ENCODE results near the gene ATP5PB.

Gene ATP5PB

DNA sequence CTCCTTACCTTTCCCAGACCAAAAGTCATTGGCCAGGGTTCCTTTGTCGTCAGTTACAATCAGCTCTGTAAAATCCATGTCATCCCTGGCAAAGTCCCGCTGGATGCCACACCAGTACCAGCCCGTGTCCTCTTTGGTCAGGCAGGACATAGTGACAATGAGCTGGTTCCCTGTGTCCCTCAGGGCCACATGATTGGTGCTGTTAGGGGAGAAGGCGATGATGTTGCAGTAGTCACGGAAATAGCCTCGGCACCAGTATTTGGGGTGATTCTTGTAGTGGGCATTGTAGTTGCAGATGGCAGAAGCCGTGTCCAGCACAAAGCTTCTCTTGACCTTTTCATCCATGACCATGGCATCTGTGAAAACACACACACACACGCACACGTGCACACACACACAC lies 39.4 kb downstream of the ATP5PB start:
- no peak for TF ChIP-seq CTCF (IDR thresholded peaks at IDR 0.05; ENCODE audit: insufficient read depth, low read depth, low read length, missing control alignments)
- no peak for DNase-seq (ENCODE audit: low read depth)
- no peak overlapping the region for H3K4me3 ChIP-seq (ENCODE audit: low read depth, low read length)

DNA sequence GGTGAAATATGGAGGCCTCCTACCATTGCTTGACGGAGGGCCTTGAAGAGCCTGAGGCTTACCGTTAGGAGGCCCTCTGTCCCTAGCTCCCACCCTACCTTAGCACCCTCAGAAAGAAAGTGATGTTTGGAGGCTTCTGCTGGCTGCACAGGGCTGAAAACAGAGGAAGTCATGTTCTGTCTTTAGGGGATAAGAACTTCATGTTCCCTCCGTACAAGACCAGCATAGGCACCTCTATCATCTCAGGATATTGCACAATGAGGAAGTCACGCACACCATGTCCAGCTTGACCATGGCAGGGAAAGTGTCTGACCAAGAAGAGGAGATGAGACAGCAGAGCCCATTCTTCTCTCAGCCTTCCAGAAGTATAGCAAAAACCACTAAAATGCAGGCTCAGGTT lies 40.3 kb downstream of the ATP5PB start:
- no peak for TF ChIP-seq CTCF (IDR thresholded peaks at IDR 0.05; ENCODE audit: insufficient read depth, low read depth, low read length, missing control alignments)
- no peak overlapping the region for H3K4me3 ChIP-seq (ENCODE audit: low read depth, low read length)
- DNase-seq (ENCODE audit: low read depth): no peak

GRCh38 chr1:111490220-111490619 lies 41.0 kb downstream of the ATP5PB start:
- DNase-seq (ENCODE audit: low read depth): no peak
- TF ChIP-seq CTCF (IDR thresholded peaks at IDR 0.05; ENCODE audit: insufficient read depth, low read depth, low read length, missing control alignments): no peak
- no peak overlapping the region for H3K4me3 ChIP-seq (ENCODE audit: low read depth, low read length)

DNA sequence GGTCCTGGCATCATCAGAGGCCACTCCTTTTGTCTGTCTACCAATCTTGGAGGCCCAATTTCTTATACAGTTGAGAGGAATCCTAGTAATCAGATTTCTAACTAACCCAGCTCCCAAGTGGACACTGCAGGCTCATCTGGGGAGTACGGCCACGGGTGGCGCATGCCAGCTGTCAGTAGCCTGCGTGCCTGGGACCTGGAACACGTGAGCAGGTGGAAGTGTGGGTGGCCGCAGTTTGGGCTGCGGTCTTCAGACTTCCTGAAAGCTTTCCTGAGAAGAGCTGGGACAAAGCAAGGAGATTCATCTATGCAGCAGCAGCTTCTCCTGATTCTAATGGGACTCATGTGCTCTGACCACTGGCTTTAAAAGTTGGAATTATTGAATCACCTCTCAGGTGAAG lies 41.8 kb downstream of the ATP5PB start:
- TF ChIP-seq CTCF (IDR thresholded peaks at IDR 0.05; ENCODE audit: insufficient read depth, low read depth, low read length, missing control alignments): no peak
- H3K4me3 ChIP-seq (ENCODE audit: low read depth, low read length): no peak overlapping the region
- no peak for DNase-seq (ENCODE audit: low read depth)

DNA sequence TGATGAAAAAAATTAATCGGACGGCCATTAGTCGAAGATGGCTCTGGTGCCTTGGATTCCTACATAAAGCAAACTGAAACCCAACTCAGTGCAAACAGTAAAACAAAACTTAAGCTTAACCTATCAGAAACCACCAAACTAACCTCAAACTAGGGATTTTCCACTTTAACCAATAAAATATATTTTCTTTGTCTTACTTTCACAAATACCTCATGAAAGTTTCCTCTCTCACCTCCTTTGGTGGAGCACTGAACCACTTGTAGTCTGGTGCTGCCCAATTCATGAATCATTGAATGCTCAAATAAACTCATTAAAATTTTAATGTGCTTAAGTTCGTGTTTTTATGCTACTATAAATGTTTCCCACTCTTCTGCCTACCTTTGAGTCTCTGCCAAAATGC lies 47.1 kb downstream of the ATP5PB start:
- DNase-seq (ENCODE audit: low read depth): peak; percentile 55
- H3K4me3 ChIP-seq (ENCODE audit: low read depth, low read length): no peak overlapping the region
- no peak for TF ChIP-seq CTCF (IDR thresholded peaks at IDR 0.05; ENCODE audit: insufficient read depth, low read depth, low read length, missing control alignments)

- no peak overlapping the region for H3K4me3 ChIP-seq (ENCODE audit: low read depth, low read length)
- DNase-seq (ENCODE audit: low read depth): peak; percentile 32
- no peak for TF ChIP-seq CTCF (IDR thresholded peaks at IDR 0.05; ENCODE audit: insufficient read depth, low read depth, low read length, missing control alignments)
Measured at GRCh38 chr1:111497592-111497991, 48.3 kb downstream of the ATP5PB start.

- TF ChIP-seq CTCF (IDR thresholded peaks at IDR 0.05; ENCODE audit: insufficient read depth, low read depth, low read length, missing control alignments): no peak
- H3K4me3 ChIP-seq (ENCODE audit: low read depth, low read length): no peak overlapping the region
- no peak for DNase-seq (ENCODE audit: low read depth)
Measured at GRCh38 chr1:111499026-111499785, 49.9 kb downstream of the ATP5PB start.
